GM18517 (cell line): Measurements from ENCODE around the gene MDP1.

ENCODE experiments used
- ATAC-seq: cut with Tn5 transposase; IDR thresholded peaks from one replicate; pipeline ENCODE4 v1.9.1; 2021; ENCODE audit warnings: mild to moderate bottlenecking, moderate library complexity; ENCODE audit not compliant: unreplicated experiment

The MDP1 gene

GRCh38 chr14:24182110-24182882 is 33.6 kb downstream of the MDP1 start:
- ATAC-seq = no peak

GRCh38 chr14:24181371-24182077 is 34.3 kb downstream of the MDP1 start:
- no peak for ATAC-seq

DNA sequence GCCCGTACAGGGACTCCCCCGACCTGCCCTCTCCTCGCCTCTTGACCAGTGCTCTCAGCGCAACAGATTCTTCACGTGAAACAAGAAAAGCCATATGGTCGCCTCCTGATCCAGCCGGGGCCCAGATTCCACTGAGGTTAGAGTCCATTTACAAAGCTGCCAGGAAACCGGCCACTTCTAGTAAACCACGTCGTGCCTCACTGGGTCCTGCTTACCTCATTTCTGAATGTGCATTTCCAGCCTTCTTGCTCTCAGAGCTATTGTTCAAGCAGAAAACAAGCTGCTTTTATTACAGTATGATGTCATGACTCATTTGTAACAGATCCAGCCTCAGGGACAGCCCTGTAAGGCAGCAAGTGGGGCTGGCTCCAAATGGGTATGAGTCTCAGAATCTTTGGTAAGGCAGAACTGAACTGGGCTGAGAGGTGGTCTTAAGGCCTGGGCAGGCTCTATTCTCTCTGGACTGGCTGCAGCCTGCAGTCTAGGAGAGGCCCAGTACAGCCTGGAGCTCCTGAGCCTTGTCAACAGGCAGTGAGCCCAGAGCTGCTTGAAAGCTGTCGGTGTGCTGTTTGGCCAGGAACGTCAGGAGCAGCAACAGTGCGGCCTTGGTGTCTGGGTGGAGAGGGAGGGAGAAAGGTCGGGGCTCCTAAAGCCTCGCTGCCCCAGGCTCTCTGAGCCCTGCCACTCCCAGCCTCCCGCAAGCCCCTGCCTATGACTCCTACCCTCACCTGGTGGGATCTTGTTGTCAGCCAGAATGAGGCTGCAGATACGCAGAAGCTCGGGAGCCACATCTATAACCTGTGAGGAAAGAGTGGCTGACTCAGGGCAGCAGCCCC is 35.7 kb downstream of the MDP1 start:
- no peak for ATAC-seq

DNA sequence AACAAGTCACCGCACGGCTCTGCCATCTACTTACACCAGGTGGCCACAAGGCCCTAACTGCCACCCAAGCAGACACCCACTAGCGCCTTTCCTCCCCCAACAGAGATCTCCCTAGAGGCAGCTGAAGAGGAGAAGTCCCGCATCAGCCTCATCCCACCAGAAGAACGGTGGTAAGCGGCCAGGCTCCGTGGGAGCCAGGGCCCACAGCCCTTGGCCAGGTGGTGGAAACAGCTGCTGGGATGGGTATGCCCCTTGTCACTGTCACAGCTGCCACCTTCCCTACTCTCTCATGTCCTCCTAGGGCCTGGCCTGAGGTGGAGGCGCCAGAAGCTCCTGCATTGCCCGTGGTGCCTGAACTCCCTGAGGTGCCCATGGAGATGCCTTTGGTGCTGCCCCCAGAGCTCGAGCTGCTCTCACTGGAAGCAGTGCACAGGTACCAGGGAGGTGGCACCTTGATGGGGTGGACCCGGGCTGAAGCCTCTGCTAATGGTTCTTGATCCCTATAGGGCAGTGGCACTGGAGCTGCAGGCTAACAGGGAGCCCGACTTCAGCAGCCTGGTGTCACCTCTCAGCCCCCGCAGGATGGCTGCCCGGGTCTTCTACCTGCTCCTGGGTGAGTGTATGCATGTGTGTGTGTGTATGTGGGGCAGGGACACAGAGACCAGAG is 36.4 kb downstream of the MDP1 start:
- no peak for ATAC-seq

DNA sequence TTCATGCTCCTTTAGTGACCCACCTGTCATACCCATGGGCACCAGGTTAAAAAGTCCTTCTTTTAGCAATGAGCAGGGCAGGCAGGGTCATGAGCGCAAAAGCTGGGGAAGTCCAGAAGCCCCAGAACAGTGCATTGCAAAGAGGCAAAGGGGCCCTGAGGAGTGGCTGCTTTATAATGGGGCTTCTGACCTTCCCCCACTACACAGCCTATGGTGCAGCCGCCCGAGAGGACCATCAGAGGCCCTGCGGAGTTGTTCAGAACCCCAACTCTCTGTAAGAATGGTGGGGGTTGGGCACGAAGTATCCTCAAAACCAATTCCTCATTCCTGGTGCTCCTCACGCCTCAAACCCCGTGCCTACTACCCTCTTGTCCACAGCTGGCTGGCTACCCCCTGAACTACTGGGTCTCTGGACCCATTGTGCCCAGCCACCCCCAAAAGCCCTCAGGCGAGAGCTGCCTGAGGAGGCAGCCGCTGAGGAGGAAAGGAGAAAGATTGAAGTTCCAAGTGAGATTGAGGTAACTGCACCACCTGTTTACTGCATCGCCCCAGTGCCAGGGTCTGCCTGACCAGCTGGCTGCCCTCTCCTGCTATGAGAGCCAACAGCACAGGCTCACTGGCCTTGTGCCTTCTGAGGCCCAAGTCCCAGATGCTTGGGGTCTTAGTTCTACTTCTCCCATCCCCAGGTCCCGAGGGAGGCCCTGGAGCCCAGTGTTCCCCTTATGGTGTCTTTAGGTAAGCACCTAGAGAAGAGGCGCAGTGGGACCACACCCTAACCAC is 37.3 kb downstream of the MDP1 start:
- no peak for ATAC-seq

DNA sequence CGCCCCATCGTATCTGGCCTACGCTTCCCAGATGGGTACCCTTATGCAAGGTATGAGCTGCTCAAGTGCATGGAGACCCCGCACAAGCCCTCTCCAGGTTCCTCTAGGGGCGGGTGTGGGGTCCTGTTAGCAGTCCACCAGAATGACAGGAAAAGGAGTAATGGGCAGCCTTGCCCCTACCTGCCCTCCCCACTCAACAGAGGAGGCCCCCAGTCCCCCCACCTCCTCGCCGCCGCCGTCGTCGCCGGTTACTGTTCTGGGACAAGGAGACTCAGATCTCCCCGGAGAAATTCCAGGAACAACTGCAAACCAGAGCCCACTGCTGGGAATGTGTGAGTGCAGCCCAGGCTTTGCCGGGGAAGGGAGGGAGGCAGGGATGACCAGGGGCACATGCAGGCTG is 38.0 kb downstream of the MDP1 start:
- no peak for ATAC-seq

DNA sequence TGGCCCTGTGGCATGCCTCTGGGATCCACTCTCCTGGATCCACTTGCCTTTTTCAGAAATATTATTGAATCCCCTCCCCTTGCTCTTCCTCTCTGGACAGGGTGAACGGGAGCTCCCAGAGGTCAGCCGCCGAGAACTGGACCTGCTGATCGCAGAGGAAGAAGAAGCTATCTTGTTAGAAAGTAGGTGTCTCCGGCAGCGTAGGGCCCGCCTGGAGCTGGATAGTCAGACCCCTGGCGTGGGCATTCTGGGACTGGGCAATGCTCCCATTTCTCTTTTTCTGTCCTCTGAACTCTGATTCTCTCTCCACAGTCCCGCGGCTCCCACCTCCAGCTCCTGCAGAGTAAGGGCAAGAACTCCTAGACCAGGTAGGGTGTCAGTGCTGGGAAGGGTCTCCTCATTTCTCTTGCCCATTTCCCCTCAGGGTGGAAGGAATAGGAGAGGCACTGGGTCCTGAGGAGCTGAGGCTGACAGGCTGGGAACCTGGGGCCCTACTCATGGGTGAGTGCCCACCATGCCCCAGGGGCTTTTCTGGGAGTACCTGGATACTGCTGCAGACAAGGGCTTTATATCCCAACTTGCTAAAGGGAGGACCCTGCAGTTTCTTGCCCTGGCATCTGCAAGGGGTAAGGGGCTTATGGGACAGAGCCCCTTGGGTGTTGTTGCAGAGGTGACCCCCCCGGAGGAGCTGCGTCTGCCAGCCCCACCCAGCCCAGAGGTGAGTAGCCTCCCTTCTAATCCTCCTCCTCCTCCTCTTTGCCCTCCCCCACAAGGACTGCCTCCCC is 38.6 kb downstream of the MDP1 start:
- ATAC-seq = no peak

DNA sequence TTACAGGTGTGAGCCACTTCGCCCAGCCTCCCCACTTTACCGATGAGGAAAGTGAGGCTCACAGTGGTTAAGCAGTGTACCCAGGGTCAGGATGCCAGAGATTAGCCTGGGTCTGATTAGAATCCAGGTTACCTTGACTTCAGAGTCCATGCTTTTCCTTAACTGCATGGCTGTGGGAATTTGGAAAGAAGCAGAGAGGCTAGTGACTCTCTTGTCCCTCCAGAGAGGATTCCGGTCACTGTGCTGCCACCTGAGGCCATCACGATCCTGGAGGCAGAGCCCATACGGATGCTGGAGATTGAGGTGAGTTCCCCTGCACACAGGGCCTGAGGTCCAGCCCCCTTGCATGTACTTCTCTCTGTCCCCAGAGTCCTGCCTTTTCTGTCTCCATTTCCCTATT is 39.3 kb downstream of the MDP1 start:
- ATAC-seq = no peak

- ATAC-seq = no peak
Measured at GRCh38 chr14:24172871-24173281, 43.0 kb downstream of the MDP1 start.

DNA sequence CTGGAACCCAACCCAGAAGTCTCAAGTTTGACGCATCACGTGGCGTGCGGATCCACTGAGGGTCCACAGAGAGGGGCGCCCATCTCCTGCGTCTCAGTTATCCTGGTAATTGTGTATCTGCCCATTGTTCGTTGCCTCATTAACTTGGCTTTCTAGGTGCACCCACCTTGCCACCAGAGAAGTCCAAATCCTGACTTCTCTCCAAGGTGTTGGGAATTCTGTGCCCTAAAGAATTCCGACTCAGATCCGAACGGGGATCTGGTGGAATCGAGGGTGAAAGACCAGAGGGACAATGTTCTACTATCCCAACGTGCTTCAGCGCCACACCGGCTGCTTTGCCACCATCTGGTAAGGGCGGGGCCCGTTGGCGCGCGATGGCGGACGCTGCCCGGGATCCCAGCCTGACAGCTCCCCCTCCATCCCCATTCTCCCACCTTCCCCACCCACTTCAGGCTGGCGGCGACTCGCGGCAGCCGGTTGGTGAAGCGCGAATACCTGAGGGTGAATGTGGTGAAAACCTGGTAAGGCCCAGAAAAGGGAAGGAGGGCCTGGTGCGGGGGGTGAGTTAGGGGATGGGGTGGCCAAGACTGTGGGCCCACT is 43.5 kb downstream of the MDP1 start:
- no peak for ATAC-seq

- peak; percentile 58 for ATAC-seq
Measured at GRCh38 chr14:24171422-24172260, 44.2 kb downstream of the MDP1 start, which contains the start of gene REC8. TSS of gene REC8 (plus strand) at chr14:24172080. CDS start at chr14:24172553, 473 bp downstream.

DNA sequence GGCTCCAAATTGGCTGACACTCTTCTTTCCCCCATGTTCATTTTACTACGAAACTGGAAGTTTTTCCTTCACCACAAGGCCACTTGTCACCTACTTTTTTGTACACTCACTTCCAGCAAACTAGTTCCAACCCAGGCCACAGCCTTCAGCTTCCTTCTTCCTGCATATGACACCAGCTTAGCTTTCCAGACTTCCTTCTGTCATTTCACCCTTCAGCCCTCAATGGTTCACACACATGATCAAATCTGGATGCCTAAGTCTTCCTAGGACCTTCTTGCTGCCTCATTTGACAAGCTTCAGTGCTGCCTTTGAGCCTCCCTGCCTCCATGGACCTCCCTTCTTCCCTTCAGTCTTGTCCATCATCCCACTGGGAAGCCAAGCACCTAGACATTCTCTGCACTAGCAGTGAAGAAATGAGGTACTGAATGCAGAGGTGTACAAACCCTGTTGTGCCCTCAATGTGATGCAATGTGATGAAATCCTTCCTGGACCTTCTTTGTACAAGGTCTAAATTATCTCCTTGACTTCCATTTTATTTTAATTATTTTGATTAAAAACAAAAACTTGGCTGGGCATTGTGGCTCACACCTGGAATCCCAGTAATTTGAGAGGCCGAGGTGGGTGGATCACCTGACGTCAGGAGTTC is 48.3 kb downstream of the MDP1 start:
- ATAC-seq = no peak

GRCh38 chr14:24165785-24166184 is 50.1 kb downstream of the MDP1 start:
- no peak for ATAC-seq

DNA sequence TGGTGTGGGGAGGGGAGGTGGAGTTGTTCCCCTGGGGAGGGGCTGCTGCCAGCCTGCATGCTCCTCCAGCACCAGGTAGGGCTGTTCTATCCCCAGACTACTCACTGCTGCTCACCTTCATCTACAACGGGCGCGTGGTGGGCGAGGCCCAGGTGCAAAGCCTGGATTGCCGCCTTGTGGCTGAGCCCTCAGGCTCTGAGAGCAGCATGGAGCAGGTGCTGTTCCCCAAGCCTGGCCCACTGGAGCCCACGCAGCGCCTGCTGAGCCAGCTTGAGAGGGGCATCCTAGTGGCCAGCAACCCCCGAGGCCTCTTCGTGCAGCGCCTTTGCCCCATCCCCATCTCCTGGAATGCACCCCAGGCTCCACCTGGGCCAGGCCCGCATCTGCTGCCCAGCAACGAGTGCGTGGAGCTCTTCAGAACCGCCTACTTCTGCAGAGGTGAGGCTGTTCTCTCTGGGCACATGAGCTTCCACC is 51.3 kb downstream of the MDP1 start:
- no peak for ATAC-seq
